HFF-Myc (cell line): Measurements from ENCODE around the gene SAE1.

Experiments used
- DNase-seq: peaks from one replicate; pipeline ENCODE4 v3.0.0-alpha.2; 2011; ENCODE audit warnings: low read depth; ENCODE audit errors: extremely low read depth
- H3K4me3 ChIP-seq: replicated peaks from 2 replicates; pipeline ENCODE4 v1.5.1; 2011; ENCODE audit warnings: low read depth, mild to moderate bottlenecking, control low read depth, low read length
- TF ChIP-seq, protein P1 (sequence below): IDR thresholded peaks from 2 replicates; pipeline ENCODE4 v1.5.1; 2012; ENCODE audit warnings: mild to moderate bottlenecking, low read depth, low read length, control low read depth; ENCODE audit errors: missing control alignments

Gene SAE1

GRCh38 chr19:47157431-47158321 is 27.0 kb downstream of the SAE1 start:
- TF ChIP-seq, protein P1, sequence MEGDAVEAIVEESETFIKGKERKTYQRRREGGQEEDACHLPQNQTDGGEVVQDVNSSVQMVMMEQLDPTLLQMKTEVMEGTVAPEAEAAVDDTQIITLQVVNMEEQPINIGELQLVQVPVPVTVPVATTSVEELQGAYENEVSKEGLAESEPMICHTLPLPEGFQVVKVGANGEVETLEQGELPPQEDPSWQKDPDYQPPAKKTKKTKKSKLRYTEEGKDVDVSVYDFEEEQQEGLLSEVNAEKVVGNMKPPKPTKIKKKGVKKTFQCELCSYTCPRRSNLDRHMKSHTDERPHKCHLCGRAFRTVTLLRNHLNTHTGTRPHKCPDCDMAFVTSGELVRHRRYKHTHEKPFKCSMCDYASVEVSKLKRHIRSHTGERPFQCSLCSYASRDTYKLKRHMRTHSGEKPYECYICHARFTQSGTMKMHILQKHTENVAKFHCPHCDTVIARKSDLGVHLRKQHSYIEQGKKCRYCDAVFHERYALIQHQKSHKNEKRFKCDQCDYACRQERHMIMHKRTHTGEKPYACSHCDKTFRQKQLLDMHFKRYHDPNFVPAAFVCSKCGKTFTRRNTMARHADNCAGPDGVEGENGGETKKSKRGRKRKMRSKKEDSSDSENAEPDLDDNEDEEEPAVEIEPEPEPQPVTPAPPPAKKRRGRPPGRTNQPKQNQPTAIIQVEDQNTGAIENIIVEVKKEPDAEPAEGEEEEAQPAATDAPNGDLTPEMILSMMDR = no peak
- DNase-seq = no peak
- H3K4me3 ChIP-seq = no peak overlapping the region

- H3K4me3 ChIP-seq = no peak overlapping the region
These were observed 27.7 kb downstream of the SAE1 start for GRCh38 chr19:47158367-47158791.

GRCh38 chr19:47158879-47159503 is 28.4 kb downstream of the SAE1 start:
- DNase-seq = no peak
- no peak overlapping the region for H3K4me3 ChIP-seq
- TF ChIP-seq, protein P1 = no peak

More at GRCh38 chr19:47158367-47158791, 27.7 kb downstream of the SAE1 start:
- TF ChIP-seq, protein P1 = no peak
- no peak for DNase-seq

DNA sequence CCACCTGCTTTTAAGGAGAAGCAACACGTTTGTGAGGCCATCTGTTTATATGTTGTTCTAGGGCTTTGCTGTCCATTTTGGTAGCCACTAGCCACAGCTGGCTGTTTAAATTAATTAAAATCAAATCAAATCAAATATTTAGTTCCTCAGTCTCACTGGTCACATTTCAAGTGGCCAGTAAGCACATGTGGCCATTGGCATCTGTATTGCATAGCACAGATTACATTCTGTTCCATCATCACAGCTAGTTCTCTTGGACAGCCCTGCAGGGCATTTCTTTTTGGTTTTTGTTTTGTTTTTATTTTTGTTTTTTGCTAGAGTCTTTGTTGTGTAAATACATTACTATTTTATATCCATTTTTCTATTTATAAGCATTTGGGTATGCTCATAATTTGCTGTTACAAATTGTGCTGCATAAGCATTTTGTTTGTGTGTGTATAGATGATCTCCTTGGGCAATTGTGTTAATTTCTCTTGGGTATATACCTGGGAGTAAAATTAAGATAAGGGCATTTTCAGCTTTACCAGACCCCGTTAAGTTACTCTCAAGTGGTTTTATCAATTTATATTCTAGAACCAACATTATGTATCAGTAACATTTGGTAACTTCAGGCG is 31.3 kb downstream of the SAE1 start:
- H3K4me3 ChIP-seq = no peak overlapping the region
- no peak for DNase-seq
- TF ChIP-seq, protein P1 = no peak

DNA sequence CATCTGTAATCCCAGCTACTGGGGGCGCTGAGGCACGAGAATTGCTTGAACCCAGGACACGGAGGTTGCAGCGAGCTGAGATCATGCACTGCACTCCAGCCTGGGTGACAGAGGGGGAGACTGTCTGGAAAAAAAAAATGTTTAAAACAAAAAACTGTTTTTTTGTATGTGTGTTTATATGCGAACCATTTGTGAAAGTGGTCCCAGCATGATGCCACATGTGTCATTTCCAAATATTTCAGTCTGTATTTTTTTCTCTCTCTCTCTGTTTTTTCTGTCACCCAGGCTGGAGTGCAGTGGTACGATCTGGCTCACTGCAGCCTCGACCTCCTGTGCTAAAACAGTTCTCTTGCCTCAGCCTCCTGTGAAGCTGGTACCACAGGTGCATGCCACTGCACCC is 37.4 kb downstream of the SAE1 start:
- H3K4me3 ChIP-seq = no peak overlapping the region
- TF ChIP-seq, protein P1 = no peak
- DNase-seq = no peak

GRCh38 chr19:47172666-47173455 is 42.2 kb downstream of the SAE1 start:
- TF ChIP-seq, protein P1 = no peak
- no peak overlapping the region for H3K4me3 ChIP-seq
- DNase-seq = no peak
